B cell (primary cell): ENCODE results near the gene LRFN5. TPM values are rescaled to one million over a fixed set of nuclear protein-coding genes. Genes with fewer than 3 reads are reported as not detected.

Experiments used
- ATAC-seq: fragments of 200-7000 bp; cut with Tn5 transposase; one replicate; pipeline ENCODE4 v1.10.0; 2021; ENCODE audit warnings: low read depth, mild to moderate bottlenecking, moderate number of reproducible peaks, moderate library complexity
- CTCF ChIA-PET: fragments of 350-600 bp; sonication (Branson Sonifier 250); formaldehyde crosslinking; loops from one replicate; lab custom pipeline; 2021; ENCODE audit warnings: antibody characterized with exemption, inconsistent platforms; lab: Charles Lee
- POLR2A ChIA-PET: fragments of 350-600 bp; sonication (Branson Sonifier 250); formaldehyde crosslinking; loops from one replicate; lab custom pipeline; 2021; ENCODE audit warnings: antibody characterized with exemption; lab: Charles Lee
- DNase-seq: peaks from one replicate; pipeline ENCODE4 v3.0.0; 2013
- H2AFZ ChIP-seq: 2 replicates; pipeline ENCODE4 v1.6.1; 2012; ENCODE audit warnings: mild to moderate bottlenecking, low read depth, low read length; ENCODE audit not compliant: insufficient read depth, poor library complexity, severe bottlenecking
- H3K27ac ChIP-seq, 2 donors: 1 replicate in 1 of 2; 2 replicates in 1 of 2; pipeline ENCODE4 v1.5.1; 2012 to 2013; ENCODE audit warnings: low read length in 2 of 2, mild to moderate bottlenecking in 2 of 2, moderate library complexity in 1 of 2
- H3K27me3 ChIP-seq, 4 experiments: fragments of 200-600 bp in 1 of 4; sonication (generic) in 1 of 4; replicated peaks in 1 of 4; 1 replicate in 2 of 4; 2 replicates in 2 of 4; pipeline versions ENCODE4 v1.6.1 to v1.7.0; 2013 to 2016; ENCODE audit warnings: low read length in 3 of 4, mild to moderate bottlenecking in 2 of 4, mixed read lengths in 1 of 4, moderate library complexity in 1 of 4; ENCODE audit not compliant: insufficient read depth in 4 of 4, control insufficient read depth in 3 of 4; ENCODE audit errors: control extremely low read depth in 1 of 4
- H3K36me3 ChIP-seq, 2 experiments: replicated peaks in 1 of 2; 1 replicate in 1 of 2; 2 replicates in 1 of 2; pipeline versions ENCODE4 v1.6.1 to v1.7.1; 2013; ENCODE audit warnings: low read length in 1 of 2; ENCODE audit not compliant: insufficient read depth in 2 of 2, control insufficient read depth in 1 of 2; ENCODE audit errors: control extremely low read depth in 1 of 2, extremely low read depth in 1 of 2
- H3K4me1 ChIP-seq, 2 donors: fragments of 200-600 bp in 1 of 2; sonication (generic) in 1 of 2; 1 replicate in 1 of 2; 2 replicates in 1 of 2; pipeline versions ENCODE4 v1.5.1 to v1.6.1; 2013 to 2017; ENCODE audit warnings: low read length in 2 of 2; ENCODE audit not compliant: control insufficient read depth in 2 of 2, insufficient read depth in 2 of 2
- H3K4me2 ChIP-seq: replicated peaks from 2 replicates; pipeline ENCODE3; 2012; ENCODE audit warnings: mild to moderate bottlenecking, low read depth, low read length; ENCODE audit not compliant: poor library complexity, severe bottlenecking
- H3K4me3 ChIP-seq, 5 experiments: fragments of 200-600 bp in 1 of 5; sonication (generic) in 1 of 5; 1 replicate in 3 of 5; 2 replicates in 2 of 5; pipeline versions ENCODE4 v1.5.1 to v1.7.0; 2011 to 2016; ENCODE audit warnings: low read length in 4 of 5, mild to moderate bottlenecking in 4 of 5, low read depth in 2 of 5, control low read depth in 1 of 5, moderate library complexity in 1 of 5; ENCODE audit not compliant: insufficient read depth in 1 of 5; ENCODE audit errors: control extremely low read depth in 1 of 5, extremely low read depth in 1 of 5
- H3K79me2 ChIP-seq: fragments of 200-600 bp; sonication (generic); one replicate; pipeline ENCODE4 v1.6.0; 2016; ENCODE audit warnings: low read length; ENCODE audit not compliant: control insufficient read depth, insufficient read depth
- H3K9ac ChIP-seq: fragments of 200-600 bp; sonication (generic); 2 replicates; pipeline ENCODE4 v1.6.1; 2017; ENCODE audit warnings: mild to moderate bottlenecking, low read length, moderate library complexity
- H3K9me3 ChIP-seq, 3 donors: one replicate each; pipeline versions ENCODE4 v1.6.1 to v1.7.1; 2013; ENCODE audit warnings: low read length in 2 of 3; ENCODE audit not compliant: control insufficient read depth in 2 of 3, insufficient read depth in 1 of 3; ENCODE audit errors: control extremely low read depth in 1 of 3
- H4K20me1 ChIP-seq: 2 replicates; pipeline ENCODE4 v1.6.0; 2012; ENCODE audit warnings: mild to moderate bottlenecking, low read length; ENCODE audit not compliant: insufficient read depth, control insufficient read depth, poor library complexity, severe bottlenecking
- H3K27ac Mint-ChIP-seq: one replicate; pipeline ENCODE4 v1.8.0; 2021; ENCODE audit warnings: mixed read lengths
- H3K27me3 Mint-ChIP-seq: one replicate; pipeline ENCODE4 v1.8.0; 2021; ENCODE audit warnings: mixed read lengths
- H3K4me1 Mint-ChIP-seq: one replicate; pipeline ENCODE4 v1.8.0; 2021; ENCODE audit warnings: mixed read lengths
- H3K4me3 Mint-ChIP-seq: one replicate; pipeline ENCODE4 v1.8.0; 2021; ENCODE audit warnings: mixed read lengths
- H3K9me3 Mint-ChIP-seq: one replicate; pipeline ENCODE4 v1.8.0; 2022; ENCODE audit warnings: mixed read lengths; ENCODE audit not compliant: insufficient read depth
- EZH2 ChIP-seq: IDR thresholded peaks from 2 replicates; pipeline ENCODE4 v1.6.1; 2012; ENCODE audit warnings: borderline replicate concordance, low read depth, mild to moderate bottlenecking, moderate library complexity, low read length; ENCODE audit not compliant: insufficient read depth, poor library complexity, severe bottlenecking
- WGBS: methylation state at CpG from one replicate; pipeline ENCODE4 v1.1.5; 2013; ENCODE audit warnings: missing lambda C conversion rate; ENCODE audit not compliant: insufficient coverage; 5-methylcytosine and 5-hydroxymethylcytosine counted together
- intact Hi-C: fragments of 100-400 bp; cut with micrococcal nuclease; formaldehyde crosslinking; loops from one replicate; pipeline ENCODE4 v1.10.0; 2022
- polyA plus RNA-seq: library from polyadenylated mRNA; depleted of rRNA; stranded (reverse); fragments of >200 nt; gene quantifications from 2 replicates; pipeline ENCODE4 v1.2.3, GENCODE V29; 2012
- total RNA-seq, 2 donors: library from RNA; stranded (reverse); fragments of 120-200 nt in 1 of 2; gene quantifications; 1 replicate in 1 of 2; 2 replicates in 1 of 2; pipeline versions ENCODE4 v1.2.3 to v1.2.4, GENCODE V29; 2013 to 2022
- TF ChIP-seq, protein P1 (sequence below): fragments of 200-600 bp; IDR thresholded peaks from one replicate; pipeline ENCODE4 v1.8.0; 2022; ENCODE audit warnings: antibody characterized with exemption, mild to moderate bottlenecking

LRFN5 gene
- total and polyA plus RNA-seq, 2 donors (not counting 1 experiment from before 2014, with no cell fraction given), result 0.30 TPM; not detected in 1

DNA sequence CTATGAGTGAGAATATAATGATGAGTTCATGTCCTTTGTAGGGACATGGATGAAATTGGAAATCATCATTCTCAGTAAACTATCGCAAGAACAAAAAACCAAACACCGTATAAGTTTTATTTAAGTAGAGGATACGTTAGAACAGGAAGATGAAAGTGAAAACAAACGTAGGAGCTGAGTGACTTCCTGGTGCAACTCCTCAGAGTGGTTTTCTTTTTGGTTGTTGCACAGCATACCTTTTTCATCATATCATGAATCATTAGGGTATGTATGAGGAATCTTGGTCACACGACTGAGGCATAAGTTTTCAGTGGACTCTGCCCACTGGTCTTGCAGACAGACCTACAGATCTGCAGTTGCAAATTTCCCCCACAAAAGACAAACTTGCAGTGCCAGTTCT is 199.0 kb downstream of the LRFN5 start:
- H3K27ac ChIP-seq, result no peak overlapping the region
- no peak for ATAC-seq
- H3K4me1 Mint-ChIP-seq, result no peaks in the 10 kb centered on the region
- no CpG with 5 or more reads among the region's 5 CpGs for WGBS
- H3K27me3 ChIP-seq, result no peaks in the 10 kb centered on the region
- H3K9me3 Mint-ChIP-seq, result peaks cover 2% of the 10 kb centered on the region
- H3K9me3 ChIP-seq, result peaks cover 0 to 5% (median 0%) of the 10 kb centered on the region in 3 donors
- no peaks in the 10 kb centered on the region for H3K79me2 ChIP-seq
- CTCF ChIA-PET, result interaction anchor here (1.6 kb wide), 1 partner anchor 11 kb away, joined by 3 read pairs; no protein-coding TSS in a partner anchor
- H3K4me1 ChIP-seq, result no peaks in the 10 kb centered on the region
- H3K27me3 Mint-ChIP-seq, result no peaks in the 10 kb centered on the region
- TF ChIP-seq, protein P1, sequence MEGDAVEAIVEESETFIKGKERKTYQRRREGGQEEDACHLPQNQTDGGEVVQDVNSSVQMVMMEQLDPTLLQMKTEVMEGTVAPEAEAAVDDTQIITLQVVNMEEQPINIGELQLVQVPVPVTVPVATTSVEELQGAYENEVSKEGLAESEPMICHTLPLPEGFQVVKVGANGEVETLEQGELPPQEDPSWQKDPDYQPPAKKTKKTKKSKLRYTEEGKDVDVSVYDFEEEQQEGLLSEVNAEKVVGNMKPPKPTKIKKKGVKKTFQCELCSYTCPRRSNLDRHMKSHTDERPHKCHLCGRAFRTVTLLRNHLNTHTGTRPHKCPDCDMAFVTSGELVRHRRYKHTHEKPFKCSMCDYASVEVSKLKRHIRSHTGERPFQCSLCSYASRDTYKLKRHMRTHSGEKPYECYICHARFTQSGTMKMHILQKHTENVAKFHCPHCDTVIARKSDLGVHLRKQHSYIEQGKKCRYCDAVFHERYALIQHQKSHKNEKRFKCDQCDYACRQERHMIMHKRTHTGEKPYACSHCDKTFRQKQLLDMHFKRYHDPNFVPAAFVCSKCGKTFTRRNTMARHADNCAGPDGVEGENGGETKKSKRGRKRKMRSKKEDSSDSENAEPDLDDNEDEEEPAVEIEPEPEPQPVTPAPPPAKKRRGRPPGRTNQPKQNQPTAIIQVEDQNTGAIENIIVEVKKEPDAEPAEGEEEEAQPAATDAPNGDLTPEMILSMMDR, result no peak
- TF ChIP-seq EZH2, result no peak
- no peak overlapping the region for H3K4me3 ChIP-seq
- H3K4me3 Mint-ChIP-seq, result peak overlapping the region; percentile 45
- intact Hi-C loops, result no loop called here
- H3K4me2 ChIP-seq, result no peak overlapping the region
- H3K9ac ChIP-seq, result no peak overlapping the region
- H4K20me1 ChIP-seq, result no peaks in the 10 kb centered on the region
- peak overlapping the region; percentile 1 for H2AFZ ChIP-seq
- POLR2A ChIA-PET, result no interaction called here
- no peaks in the 10 kb centered on the region for H3K36me3 ChIP-seq
- no peak overlapping the region for H3K27ac Mint-ChIP-seq
- DNase-seq, result no peak

DNA sequence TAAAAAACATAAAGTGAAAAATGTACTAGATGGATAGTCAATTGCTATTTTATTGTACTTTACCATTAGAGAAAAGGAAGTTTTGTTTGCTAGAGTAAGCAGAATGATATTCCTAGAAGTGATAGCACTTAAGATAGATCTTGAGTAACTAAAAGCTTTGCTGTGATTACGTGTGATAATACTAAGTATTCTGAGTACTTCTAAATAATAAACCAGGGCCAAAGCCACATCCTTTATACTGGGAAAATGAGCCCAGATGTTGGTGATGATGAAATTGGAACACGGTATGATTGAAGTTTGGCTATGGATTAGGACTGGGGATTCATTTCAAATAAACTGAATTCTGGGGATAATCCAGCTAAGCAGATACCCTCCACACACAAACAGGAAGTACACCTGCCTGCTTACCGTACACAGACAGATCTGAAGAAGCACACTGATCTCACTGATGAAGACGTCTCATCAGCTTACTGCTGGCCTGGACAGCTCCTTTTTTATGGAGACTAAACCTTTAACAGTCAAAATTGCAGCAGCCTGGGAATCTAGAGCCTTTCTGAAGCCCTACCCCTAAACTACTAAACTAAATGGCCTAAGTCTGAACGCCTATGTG is 199.8 kb downstream of the LRFN5 start:
- Mint-ChIP-seq H3K4me3 (no peak overlapping the region), H3K27ac (no peak overlapping the region), H3K9me3 (peaks cover 2% of the 10 kb centered on the region), H3K27me3 (no peaks in the 10 kb centered on the region), H3K4me1 (no peaks in the 10 kb centered on the region)
- Histone ChIP-seq H3K9ac (no peak overlapping the region), H3K79me2 (no peaks in the 10 kb centered on the region), H4K20me1 (no peaks in the 10 kb centered on the region), H2AFZ (no peak overlapping the region), H3K4me3 (no peak overlapping the region), H3K4me2 (no peak overlapping the region), H3K27ac (no peak overlapping the region), H3K36me3 (no peaks in the 10 kb centered on the region), H3K9me3 (peaks cover 0 to 5% (median 0%) of the 10 kb centered on the region in 3 donors), H3K27me3 (no peaks in the 10 kb centered on the region), H3K4me1 (no peaks in the 10 kb centered on the region)
- ATAC-seq, result no peak
- intact Hi-C loops, result no loop called here
- ChIA-PET CTCF (interaction anchor here (1.6 kb wide), 1 partner anchor 10 kb away, joined by 3 read pairs; no protein-coding TSS in a partner anchor), POLR2A (no interaction called here)
- TF ChIP-seq EZH2, result no peak
- TF ChIP-seq, protein P1, result no peak
- no peak for DNase-seq
- WGBS, result 90% methylated on average over 2 of the region's 5 CpGs
